ES-I3 (cell line): ENCODE results near the gene MAGEB10.

ENCODE experiments used
- H3K36me3 ChIP-seq: 2 replicates; pipeline ENCODE4 v1.6.1; 2013; ENCODE audit warnings: mild to moderate bottlenecking, low read length, control low read depth, moderate library complexity; ENCODE audit not compliant: insufficient read depth
- H3K4me1 ChIP-seq: 2 replicates; pipeline ENCODE4 v1.6.1; 2013; ENCODE audit warnings: mild to moderate bottlenecking, control low read depth, low read length; ENCODE audit not compliant: insufficient read depth
- H3K9ac ChIP-seq: 2 replicates; pipeline ENCODE4 v1.6.1; 2013; ENCODE audit warnings: low read depth, mild to moderate bottlenecking, low read length, moderate library complexity
- H3K9me3 ChIP-seq: 2 replicates; pipeline ENCODE4 v1.6.1; 2013; ENCODE audit warnings: mild to moderate bottlenecking, low read length, moderate library complexity; ENCODE audit not compliant: control insufficient read depth, insufficient read depth

Gene MAGEB10

DNA sequence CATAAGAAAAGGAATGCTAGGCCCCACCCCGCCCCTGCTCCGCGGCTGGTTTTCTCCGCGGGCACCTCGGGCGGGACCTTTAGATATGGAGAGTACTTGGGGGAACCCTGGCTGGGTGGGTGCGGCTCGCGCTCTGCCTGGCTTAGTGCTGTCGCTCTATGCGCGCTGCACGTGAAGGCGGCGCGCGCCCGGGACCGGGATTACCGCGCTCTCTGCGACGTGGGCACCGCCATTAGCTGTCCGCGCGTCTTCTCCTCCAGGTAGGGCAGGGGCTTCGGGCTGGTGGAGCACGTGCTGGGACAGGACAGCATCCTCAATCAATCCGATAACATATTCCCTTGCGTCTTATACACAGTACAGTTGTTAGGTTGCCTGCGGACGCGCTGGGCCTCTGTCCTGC, 56.0 kb downstream of the MAGEB10 start:
- H3K36me3 ChIP-seq: no peaks in the 10 kb centered on the region

More for the DNA sequence above, 56.0 kb downstream of the MAGEB10 start:
- Histone ChIP-seq H3K4me1 (no peaks in the 10 kb centered on the region), H3K9ac (peak overlapping the region; percentile 29; the same call in 1 of the 2 replicates), H3K9me3 (no peaks in the 10 kb centered on the region)
